ENCODE data around the gene CDH22.

The CDH22 gene

DNA sequence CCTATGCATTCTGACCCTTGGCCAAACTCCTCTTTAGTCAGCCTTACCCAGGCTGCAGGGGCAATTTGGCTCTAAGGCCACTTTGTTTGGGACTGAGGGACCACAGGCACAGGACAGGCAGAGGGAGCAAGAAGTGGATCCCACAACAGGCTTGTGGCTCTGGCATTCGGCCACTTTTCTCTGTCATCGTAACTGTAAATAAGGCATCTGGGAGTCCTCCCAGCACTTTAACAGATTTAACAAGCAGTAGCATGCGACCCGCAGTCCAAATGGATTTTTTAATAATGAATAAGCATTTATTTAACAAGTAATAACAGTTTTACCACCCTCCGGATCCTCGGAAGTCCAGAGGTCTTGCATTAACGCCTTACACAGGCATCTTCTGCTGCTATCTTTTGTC is 16.1 kb upstream of the CDH22 start:
- H3K27ac ChIP-seq (ENCODE audit: low read length): no peak overlapping the region
- no peaks in the 10 kb centered on the region for H3K36me3 ChIP-seq (ENCODE audit: insufficient read depth, low read length)
- H3K4me3 ChIP-seq (ENCODE audit: low read depth in 1 of 2, low read length in 2 of 2): no peak overlapping the region
- 0 out of 2 replicates have a peak, but pooled peaks cover 3% of the 10 kb centered on the region for H4K20me1 ChIP-seq (ENCODE audit: insufficient read depth, low read length)
- H3K27me3 ChIP-seq (ENCODE audit: insufficient read depth, low read length, poor library complexity): peaks cover 17% of the 10 kb centered on the region
- no peak for TF ChIP-seq EZH2 (IDR thresholded peaks at IDR 0.05; ENCODE audit: borderline replicate concordance, low read depth, low read length, severe bottlenecking)
- TF ChIP-seq, protein P1, sequence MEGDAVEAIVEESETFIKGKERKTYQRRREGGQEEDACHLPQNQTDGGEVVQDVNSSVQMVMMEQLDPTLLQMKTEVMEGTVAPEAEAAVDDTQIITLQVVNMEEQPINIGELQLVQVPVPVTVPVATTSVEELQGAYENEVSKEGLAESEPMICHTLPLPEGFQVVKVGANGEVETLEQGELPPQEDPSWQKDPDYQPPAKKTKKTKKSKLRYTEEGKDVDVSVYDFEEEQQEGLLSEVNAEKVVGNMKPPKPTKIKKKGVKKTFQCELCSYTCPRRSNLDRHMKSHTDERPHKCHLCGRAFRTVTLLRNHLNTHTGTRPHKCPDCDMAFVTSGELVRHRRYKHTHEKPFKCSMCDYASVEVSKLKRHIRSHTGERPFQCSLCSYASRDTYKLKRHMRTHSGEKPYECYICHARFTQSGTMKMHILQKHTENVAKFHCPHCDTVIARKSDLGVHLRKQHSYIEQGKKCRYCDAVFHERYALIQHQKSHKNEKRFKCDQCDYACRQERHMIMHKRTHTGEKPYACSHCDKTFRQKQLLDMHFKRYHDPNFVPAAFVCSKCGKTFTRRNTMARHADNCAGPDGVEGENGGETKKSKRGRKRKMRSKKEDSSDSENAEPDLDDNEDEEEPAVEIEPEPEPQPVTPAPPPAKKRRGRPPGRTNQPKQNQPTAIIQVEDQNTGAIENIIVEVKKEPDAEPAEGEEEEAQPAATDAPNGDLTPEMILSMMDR (IDR thresholded peaks at IDR 0.05; ENCODE audit: borderline replicate concordance, extremely low read depth, low read length, poor library complexity, severe bottlenecking): no peak
- H2AFZ ChIP-seq (ENCODE audit: low read depth, low read length): no peak overlapping the region
- H3K4me1 ChIP-seq (ENCODE audit: insufficient read depth, low read length): no peaks in the 10 kb centered on the region
- no peak overlapping the region for H3K9ac ChIP-seq (ENCODE audit: low read depth, low read length)
- H3K79me2 ChIP-seq (ENCODE audit: insufficient read depth, low read length): no peaks in the 10 kb centered on the region
- ATAC-seq (ENCODE audit: insufficient read depth, low read depth) (no peak), DNase-seq (no peak)
- no peaks in the 10 kb centered on the region for H3K9me3 ChIP-seq (ENCODE audit: insufficient read depth, low read length, severe bottlenecking)
- H3K4me2 ChIP-seq (ENCODE audit: insufficient read depth, low read length): no peak overlapping the region

DNA sequence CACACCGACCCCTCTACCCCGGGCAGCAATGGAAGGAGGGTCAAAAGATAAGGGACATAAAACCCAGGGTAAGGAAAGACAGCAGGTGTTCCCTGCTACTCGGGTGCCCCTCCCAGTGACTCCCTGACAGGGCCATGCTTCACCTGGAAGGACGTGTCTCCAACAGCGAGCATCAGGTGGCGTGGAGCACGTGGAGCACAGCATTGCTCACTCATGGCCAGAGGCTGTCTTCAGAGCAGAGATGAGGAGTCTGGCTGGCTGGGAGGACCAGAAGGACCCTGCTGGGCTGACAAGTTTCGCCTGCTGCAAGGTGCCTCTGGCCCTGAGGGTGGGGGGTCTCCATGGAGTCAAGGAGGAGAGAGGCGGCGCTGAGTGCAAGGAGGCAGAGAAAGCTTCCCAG is 15.3 kb upstream of the CDH22 start:
- Histone ChIP-seq H3K36me3 (ENCODE audit: insufficient read depth, low read length) (no peaks in the 10 kb centered on the region), H3K27me3 (ENCODE audit: insufficient read depth, low read length, poor library complexity) (peaks cover 18% of the 10 kb centered on the region), H3K9me3 (ENCODE audit: insufficient read depth, low read length, severe bottlenecking) (no peaks in the 10 kb centered on the region), H3K4me3 (ENCODE audit: low read depth in 1 of 2, low read length in 2 of 2) (no peak overlapping the region), H3K9ac (ENCODE audit: low read depth, low read length) (no peak overlapping the region), H4K20me1 (ENCODE audit: insufficient read depth, low read length) (0 out of 2 replicates have a peak, but pooled peaks cover 3% of the 10 kb centered on the region), H3K79me2 (ENCODE audit: insufficient read depth, low read length) (no peaks in the 10 kb centered on the region), H3K4me2 (ENCODE audit: insufficient read depth, low read length) (no peak overlapping the region), H3K27ac (ENCODE audit: low read length) (no peak overlapping the region), H3K4me1 (ENCODE audit: insufficient read depth, low read length) (no peaks in the 10 kb centered on the region), H2AFZ (ENCODE audit: low read depth, low read length) (no peak overlapping the region)
- DNase-seq (no peak), ATAC-seq (ENCODE audit: insufficient read depth, low read depth) (no peak)
- TF ChIP-seq EZH2 (IDR thresholded peaks at IDR 0.05; ENCODE audit: borderline replicate concordance, low read depth, low read length, severe bottlenecking): no peak
- TF ChIP-seq, protein P1 (IDR thresholded peaks at IDR 0.05; ENCODE audit: borderline replicate concordance, extremely low read depth, low read length, poor library complexity, severe bottlenecking): no peak

DNA sequence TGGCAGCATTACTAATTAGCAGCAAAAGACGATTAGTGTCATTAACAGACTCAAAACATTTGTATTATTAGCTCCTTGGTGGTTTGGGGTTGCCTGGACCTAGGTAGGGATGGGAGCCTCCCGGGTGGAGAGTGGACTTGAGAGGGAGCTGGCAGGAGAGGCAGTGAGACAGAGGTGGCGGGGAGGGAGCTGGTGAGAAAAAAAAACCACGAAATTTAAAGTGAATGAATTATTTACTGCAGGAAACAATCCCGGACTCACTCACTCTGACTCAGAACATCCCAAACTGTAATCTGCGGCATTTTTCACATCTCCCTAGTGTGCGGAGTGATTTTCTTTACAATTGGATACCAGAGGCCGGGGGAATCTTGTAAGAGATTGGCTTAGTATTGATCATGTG is 14.3 kb upstream of the CDH22 start:
- no peak overlapping the region for H3K4me3 ChIP-seq (ENCODE audit: low read depth in 1 of 2, low read length in 2 of 2)
- peaks cover 18% of the 10 kb centered on the region for H3K27me3 ChIP-seq (ENCODE audit: insufficient read depth, low read length, poor library complexity)
- no peak overlapping the region for H3K4me2 ChIP-seq (ENCODE audit: insufficient read depth, low read length)
- no peak for ATAC-seq (ENCODE audit: insufficient read depth, low read depth)
- no peaks in the 10 kb centered on the region for H3K4me1 ChIP-seq (ENCODE audit: insufficient read depth, low read length)
- H4K20me1 ChIP-seq (ENCODE audit: insufficient read depth, low read length): 0 out of 2 replicates have a peak, but pooled peaks cover 3% of the 10 kb centered on the region
- TF ChIP-seq, protein P1 (IDR thresholded peaks at IDR 0.05; ENCODE audit: borderline replicate concordance, extremely low read depth, low read length, poor library complexity, severe bottlenecking): no peak
- TF ChIP-seq EZH2 (IDR thresholded peaks at IDR 0.05; ENCODE audit: borderline replicate concordance, low read depth, low read length, severe bottlenecking): no peak
- no peak overlapping the region for H2AFZ ChIP-seq (ENCODE audit: low read depth, low read length)
- H3K9ac ChIP-seq (ENCODE audit: low read depth, low read length): no peak overlapping the region
- H3K36me3 ChIP-seq (ENCODE audit: insufficient read depth, low read length): no peaks in the 10 kb centered on the region
- no peak for DNase-seq
- no peaks in the 10 kb centered on the region for H3K79me2 ChIP-seq (ENCODE audit: insufficient read depth, low read length)
- no peak overlapping the region for H3K27ac ChIP-seq (ENCODE audit: low read length)
- H3K9me3 ChIP-seq (ENCODE audit: insufficient read depth, low read length, severe bottlenecking): no peaks in the 10 kb centered on the region

Data from DND-41 (cell line).